ENCODE measurements around the gene SLC26A1.

DNA sequence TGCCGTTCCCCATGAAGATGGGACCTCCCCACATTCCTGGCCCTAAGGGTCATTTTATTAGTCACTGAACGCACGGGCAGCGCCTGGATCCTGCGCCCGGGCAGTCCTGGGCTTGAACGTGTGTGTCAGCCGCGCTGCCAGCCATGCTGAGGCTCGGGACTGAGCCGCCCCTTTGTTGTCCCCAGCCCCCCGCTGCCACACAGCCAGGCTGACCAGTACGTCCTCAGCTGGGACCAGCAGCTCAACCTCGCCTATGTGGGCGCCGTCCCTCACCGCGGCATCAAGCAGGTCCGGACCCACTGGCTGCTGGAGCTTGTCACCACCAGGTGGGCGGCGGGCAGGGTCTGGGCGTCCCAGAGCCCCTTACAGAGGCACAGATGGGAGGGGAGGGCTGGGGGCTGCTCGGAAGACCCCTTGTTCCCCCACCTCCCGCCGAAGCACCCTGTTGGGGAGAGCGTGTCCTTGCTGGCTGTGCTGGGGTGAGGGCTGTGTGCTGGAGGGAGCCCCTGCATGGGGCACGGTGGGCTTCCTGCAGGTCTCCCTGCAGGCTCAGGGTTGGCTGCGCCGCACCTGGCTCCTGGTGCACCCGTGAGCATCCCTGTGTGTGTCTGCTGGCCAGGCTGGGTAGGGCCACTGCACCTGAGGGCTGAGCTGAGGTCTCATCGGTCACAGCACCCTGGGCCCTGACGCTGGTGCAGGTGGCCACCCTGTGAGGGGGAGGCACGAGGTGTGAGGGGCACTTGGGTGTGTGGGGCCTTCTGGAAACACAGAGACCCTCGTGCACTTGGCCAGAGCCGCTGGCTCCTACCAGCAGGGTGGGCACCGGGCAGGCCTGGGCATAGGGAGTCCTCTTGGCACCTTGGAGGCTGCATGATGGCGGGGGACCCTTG lies 5.3 kb downstream of the SLC26A1 start:
- no peak for TF ChIP-seq POLR2AphosphoS5 (IDR thresholded peaks at IDR 0.05)
- TF ChIP-seq, protein P1, sequence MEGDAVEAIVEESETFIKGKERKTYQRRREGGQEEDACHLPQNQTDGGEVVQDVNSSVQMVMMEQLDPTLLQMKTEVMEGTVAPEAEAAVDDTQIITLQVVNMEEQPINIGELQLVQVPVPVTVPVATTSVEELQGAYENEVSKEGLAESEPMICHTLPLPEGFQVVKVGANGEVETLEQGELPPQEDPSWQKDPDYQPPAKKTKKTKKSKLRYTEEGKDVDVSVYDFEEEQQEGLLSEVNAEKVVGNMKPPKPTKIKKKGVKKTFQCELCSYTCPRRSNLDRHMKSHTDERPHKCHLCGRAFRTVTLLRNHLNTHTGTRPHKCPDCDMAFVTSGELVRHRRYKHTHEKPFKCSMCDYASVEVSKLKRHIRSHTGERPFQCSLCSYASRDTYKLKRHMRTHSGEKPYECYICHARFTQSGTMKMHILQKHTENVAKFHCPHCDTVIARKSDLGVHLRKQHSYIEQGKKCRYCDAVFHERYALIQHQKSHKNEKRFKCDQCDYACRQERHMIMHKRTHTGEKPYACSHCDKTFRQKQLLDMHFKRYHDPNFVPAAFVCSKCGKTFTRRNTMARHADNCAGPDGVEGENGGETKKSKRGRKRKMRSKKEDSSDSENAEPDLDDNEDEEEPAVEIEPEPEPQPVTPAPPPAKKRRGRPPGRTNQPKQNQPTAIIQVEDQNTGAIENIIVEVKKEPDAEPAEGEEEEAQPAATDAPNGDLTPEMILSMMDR (IDR thresholded peaks at IDR 0.05), result no peak

Measured in transverse colon (tissue), 4 donors.